Astrocyte of the cerebellum (primary cell): ENCODE data around the gene SUPT6H.

Experiments
- DNase-seq: peaks from one replicate; pipeline ENCODE4 v3.0.0-alpha.2; 2011; ENCODE audit warnings: low read depth
- H3K4me3 ChIP-seq: 2 replicates; pipeline ENCODE4 v1.5.1; 2011; ENCODE audit warnings: mild to moderate bottlenecking, low read depth, low read length, moderate library complexity
- CTCF ChIP-seq: IDR thresholded peaks from 2 replicates; pipeline ENCODE4 v1.5.1; 2012; ENCODE audit warnings: low read length, low read depth, moderate library complexity, mild to moderate bottlenecking; ENCODE audit errors: missing control alignments
- in situ Hi-C: cut with HindIII; loops from 2 replicates; pipeline ENCODE4 v1.10.0; 2017; ENCODE audit warnings: low sequenced_read_pairs

SUPT6H gene

GRCh38 chr17:28743243-28744103 is 81.5 kb downstream of the SUPT6H start, which contains the start of gene TRAF4:
TRAF4 (plus strand) TSS chr17:28744011; CDS start chr17:28744113, 102 bp downstream.
- peak within 1 kb of the TSS; percentile 65 for H3K4me3 ChIP-seq
- TF ChIP-seq CTCF, result no peak
- in situ Hi-C loops, result no loop called here
- DNase-seq, result peak; percentile 70

GRCh38 chr17:28744104-28744971 is 82.3 kb downstream of the SUPT6H start:
- TF ChIP-seq CTCF, result no peak
- peak overlapping the region; percentile 65 for H3K4me3 ChIP-seq
- DNase-seq, result no peak
- in situ Hi-C loops, result no loop called here

- TF ChIP-seq CTCF, result no peak
- peak overlapping the region; percentile 65 for H3K4me3 ChIP-seq
- DNase-seq, result no peak
- in situ Hi-C loops, result loop anchor here (5.0 kb wide), 1 partner anchor 42 kb away; no protein-coding TSS in a partner anchor
These were observed 83.2 kb downstream of the SUPT6H start for GRCh38 chr17:28744972-28745785.

- DNase-seq, result no peak
- peak overlapping the region; percentile 65 for H3K4me3 ChIP-seq
- in situ Hi-C loops, result loop anchor here (5.0 kb wide), 1 partner anchor 41 kb away; no protein-coding TSS in a partner anchor
- TF ChIP-seq CTCF, result no peak
These were observed 83.9 kb downstream of the SUPT6H start for GRCh38 chr17:28745786-28746411.

GRCh38 chr17:28746611-28747050 is 84.6 kb downstream of the SUPT6H start:
- in situ Hi-C loops, result loop anchor here (5.0 kb wide), 1 partner anchor 41 kb away; no protein-coding TSS in a partner anchor
- no peak for DNase-seq
- H3K4me3 ChIP-seq, result peak overlapping the region; percentile 65
- no peak for TF ChIP-seq CTCF
